A549 treated with Mapracorat at 1 μM for 4 hours (cell line): ENCODE measurements around the gene PCED1A. TPM values are rescaled to one million over a fixed set of nuclear protein-coding genes. Genes with fewer than 3 reads are reported as not detected.

Experiments
- total RNA-seq: library from RNA; stranded (reverse); fragments of 200-300 nt; extraction: Qiagen RNA extraction; gene quantifications from 5 replicates; pipeline ENCODE4 v1.2.3, GENCODE V29; 2022

The PCED1A gene
- total RNA-seq: 17.6 to 28.9 TPM (median 26.2 TPM) in 5 replicates

GRCh38 chr20:2840138-2840966 lies at the start of gene PCED1A, which contains the start of gene VPS16:
TSS of gene PCED1A (minus strand) at chr20:2840655. CDS start at chr20:2839912, 743 bp downstream.
TSS of gene VPS16 (plus strand) at chr20:2840745. CDS start at chr20:2840775, 30 bp downstream.

DNA sequence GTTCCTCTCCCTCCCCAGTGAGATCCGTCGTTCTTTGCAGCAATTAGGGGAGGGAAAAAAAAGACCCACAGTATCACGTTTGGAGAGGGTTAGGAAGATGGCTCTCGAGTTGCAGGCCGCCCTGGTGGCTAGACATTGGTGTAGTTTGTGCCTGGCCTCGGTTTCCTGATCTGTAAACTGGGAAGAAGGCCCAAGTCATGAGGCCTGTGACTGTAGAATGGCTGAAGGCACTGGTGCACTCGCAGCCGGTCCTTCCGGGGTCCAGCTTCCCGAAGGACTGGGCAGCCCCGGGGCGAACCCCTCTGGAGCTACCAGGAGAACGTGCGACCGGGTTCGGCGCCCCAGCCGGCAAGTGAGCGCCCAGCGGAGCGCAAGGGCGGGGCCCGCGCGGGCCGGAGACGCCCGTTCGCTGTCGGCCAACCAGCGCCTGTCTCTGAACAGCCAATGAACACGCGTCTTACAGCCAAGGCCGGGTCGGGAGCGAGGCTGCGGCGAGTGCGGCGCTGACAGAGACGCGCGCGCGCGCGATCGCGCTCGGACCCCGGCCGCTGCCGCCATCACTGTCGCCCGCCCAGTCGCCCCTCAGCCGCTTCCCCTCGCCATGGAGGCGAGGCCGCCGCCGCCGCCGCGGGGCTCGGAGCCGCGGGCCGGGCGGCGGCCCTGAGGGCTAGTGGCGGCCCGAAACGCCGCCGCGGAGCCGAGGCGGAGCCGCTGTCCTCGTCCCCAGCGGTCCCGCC lies 32.7 kb upstream of the PCED1A start, which contains the start of gene PTPRA:
Gene PTPRA (plus strand): TSS at position 472 of the 737 bp plus-strand sequence. CDS start 90,797 bp downstream, outside the sequence.

DNA sequence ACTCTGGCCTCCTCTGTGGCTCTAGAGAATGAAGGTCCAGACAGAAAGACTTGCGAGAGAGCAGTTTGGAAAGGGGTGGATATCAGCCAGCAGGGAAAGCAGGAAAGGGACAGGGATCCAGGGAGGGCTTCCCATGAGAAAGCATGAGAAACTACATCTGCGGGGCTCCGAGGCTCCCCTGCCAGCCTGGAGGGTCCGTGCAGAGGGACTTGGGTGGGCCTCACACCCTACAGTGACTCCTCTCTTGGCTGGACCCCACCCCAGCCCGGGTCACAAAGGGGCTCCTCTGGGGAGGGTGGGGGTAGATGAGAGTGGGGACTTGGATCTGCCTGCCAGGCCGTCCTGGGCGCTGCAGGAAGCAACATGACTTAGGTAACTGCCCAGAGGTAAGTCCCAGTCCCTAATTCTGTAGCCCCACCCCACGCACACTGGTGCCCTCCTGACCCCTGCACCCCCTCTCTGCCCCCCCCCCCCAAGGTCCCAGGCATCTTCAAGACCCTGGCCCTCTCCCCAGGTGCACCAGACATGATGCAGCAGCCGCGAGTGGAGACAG lies 24.3 kb downstream of the PCED1A start, which contains the start of gene TMEM239:
Gene TMEM239 (plus strand): TSS at position 335 of the 553 bp plus-strand sequence. CDS start 191 bp downstream, at position 526.

DNA sequence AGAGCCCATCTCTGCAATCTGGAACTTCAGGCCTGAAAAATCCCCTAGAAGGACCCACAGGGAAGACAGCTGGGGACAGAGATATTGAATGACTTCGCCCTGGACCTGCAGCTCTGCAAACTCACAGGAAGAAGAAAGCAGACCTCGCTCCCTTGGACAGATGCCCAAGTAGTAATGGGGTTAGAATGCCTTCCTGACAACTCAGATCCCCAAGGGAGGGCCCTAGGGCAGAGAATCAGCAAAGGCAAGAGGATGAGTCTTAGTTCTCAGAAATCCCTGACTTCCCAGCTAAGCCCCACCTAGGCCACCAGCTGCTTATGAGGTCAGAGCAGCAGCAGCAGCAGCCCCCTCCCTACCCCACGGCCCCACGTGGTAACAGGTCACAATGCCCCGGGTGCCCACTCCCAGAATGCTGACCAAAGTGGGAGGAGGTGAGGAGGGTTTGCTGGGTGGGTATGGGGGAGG lies 25.8 kb downstream of the PCED1A start, which contains the start of gene C20orf141:
Gene C20orf141 (plus strand): TSS at position 401 of the 465 bp plus-strand sequence. CDS start 198 bp downstream, outside the sequence.

DNA sequence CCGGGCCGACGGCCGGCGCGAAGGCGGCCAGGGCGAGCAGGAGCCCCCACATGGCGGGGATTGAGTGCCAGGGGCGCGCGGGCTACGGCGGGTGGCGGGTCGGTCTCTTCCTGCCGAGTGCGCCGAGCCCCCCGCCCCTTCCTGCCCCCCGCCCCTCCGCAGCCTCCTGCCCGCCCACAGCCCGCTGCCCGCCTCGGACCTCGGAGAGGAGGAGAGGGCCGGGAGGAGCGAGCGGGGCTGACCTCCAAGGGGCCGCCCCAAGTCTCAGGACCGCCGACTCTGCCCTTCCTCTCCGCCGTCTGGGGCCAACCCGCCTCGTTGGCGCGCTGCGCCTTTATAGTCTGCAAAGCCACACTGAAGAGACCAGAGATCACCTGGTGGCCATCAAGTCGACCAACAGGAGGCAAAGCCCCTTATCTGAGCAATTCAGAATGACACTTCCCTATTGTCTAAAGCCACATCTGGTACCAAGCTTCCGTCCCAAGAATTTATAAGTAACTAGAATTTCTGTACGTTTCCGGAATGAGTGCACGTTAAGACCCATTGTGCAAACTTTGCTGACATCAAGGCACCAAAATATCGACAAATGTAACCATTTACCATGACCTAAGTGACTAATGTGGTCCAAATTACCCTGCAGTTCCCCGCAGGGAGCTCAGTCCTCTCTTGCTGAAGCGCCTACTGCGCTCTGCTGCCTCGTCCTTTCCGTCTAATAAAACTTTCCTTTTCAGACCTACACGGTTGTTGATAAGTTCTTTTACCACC lies 39.8 kb downstream of the PCED1A start, which contains the start of gene CPXM1:
Gene CPXM1 (minus strand): TSS at position 107 of the 765 bp plus-strand sequence. CDS start 55 bp downstream, at position 52.

Other genes with a start within 250 kb of the PCED1A start
- gene NOP56, start 188.0 kb downstream of the PCED1A start, total RNA-seq: 567 to 662 TPM (median 613 TPM) in 5 replicates
- 128 to 140 TPM (median 137 TPM) in 5 replicates for gene IDH3B, start 176.4 kb downstream of the PCED1A start, total RNA-seq
- 2.9 to 4.0 TPM (median 3.0 TPM) in 5 replicates for gene EBF4, start 147.9 kb downstream of the PCED1A start, total RNA-seq
- not detected in 5 replicates for gene CPXM1, start 40.0 kb downstream of the PCED1A start, total RNA-seq
- 0.39 to 0.49 TPM in 2 of 5 replicates, not detected in the others for gene C20orf141, start 25.7 kb downstream of the PCED1A start, total RNA-seq
- gene TMEM239, start 24.3 kb downstream of the PCED1A start, total RNA-seq: not detected in 5 replicates
- gene VPS16, start 90 bp upstream of the PCED1A start, total RNA-seq: 24.5 to 36.5 TPM (median 33.8 TPM) in 5 replicates
- 33.7 to 41.1 TPM (median 38.3 TPM) in 5 replicates for gene PTPRA, start 32.8 kb upstream of the PCED1A start, total RNA-seq
- gene GNRH2, start 203.0 kb upstream of the PCED1A start, total RNA-seq: 0.41 TPM in 1 of 5 replicates, not detected in the others
- 107 to 165 TPM (median 150 TPM) in 5 replicates for gene MRPS26, start 205.4 kb upstream of the PCED1A start, total RNA-seq
- not detected in 5 replicates for gene OXT, start 231.0 kb upstream of the PCED1A start, total RNA-seq
- not detected in 5 replicates for gene AVP, start 244.1 kb upstream of the PCED1A start, total RNA-seq